HG03520 (cell line): ENCODE results near the gene VSTM2A.
"Not testable (repeated sequence)": the region's sequence is repeated elsewhere in the genome, so short reads cannot be mapped to it uniquely, and the experiment has no call there.

Experiments used
- ATAC-seq: cut with Tn5 transposase; IDR thresholded peaks from one replicate; pipeline ENCODE4 v1.9.1; 2021; ENCODE audit warnings: mild to moderate bottlenecking, moderate library complexity; ENCODE audit not compliant: unreplicated experiment

The VSTM2A gene, protein sequence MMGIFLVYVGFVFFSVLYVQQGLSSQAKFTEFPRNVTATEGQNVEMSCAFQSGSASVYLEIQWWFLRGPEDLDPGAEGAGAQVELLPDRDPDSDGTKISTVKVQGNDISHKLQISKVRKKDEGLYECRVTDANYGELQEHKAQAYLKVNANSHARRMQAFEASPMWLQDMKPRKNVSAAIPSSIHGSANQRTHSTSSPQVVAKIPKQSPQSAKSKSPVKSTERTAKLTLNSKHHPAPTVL

DNA sequence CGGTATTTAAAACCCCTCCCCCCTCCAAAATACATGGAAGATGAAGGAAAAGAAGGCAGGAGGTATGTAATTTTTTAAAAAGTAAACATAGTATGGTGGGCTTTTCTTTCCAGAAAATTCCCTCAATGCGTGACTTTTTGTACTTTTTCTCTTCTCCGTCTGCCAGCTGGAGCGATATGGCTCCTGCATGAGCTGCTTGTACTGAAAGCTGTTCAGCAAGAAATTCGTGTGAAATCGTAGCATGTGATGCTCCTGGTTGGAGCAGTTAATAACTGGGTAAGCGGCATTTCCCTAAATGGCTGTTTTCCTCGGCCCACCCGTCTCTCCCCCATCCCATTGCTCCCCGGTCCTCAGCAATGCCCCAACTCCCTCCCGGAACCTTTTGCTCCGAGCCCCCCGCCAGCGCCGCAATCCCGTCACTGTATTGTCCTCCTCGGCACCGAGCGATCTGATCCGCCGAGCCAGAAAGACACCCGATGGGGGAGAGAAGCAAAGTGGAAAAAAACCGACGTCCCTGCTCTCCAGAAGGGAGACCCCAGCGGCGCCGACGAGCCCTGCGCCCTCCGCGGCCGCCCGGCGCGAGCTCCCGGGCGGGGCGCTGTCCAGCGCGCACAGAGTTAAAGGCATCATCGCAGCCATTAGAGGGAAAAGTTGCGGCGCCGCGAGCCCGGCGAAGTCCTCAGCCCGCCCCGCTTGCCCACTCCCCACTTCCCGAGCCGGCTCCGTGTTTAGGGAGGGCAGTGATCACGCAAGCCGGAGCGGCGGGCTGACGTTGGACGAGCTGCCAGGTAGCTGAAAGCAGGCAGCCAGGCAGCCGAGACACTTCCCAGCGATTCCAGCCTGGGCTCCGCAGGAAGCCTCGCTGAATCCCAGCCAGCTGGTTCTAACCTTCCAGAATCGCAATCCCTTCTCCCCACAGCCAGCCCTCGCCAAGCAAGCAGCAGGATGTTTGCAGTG lies at the start of gene VSTM2A:
TSS of gene VSTM2A (plus strand) at position 707 of the 957 bp plus-strand sequence. CDS start 356 bp downstream, outside the sequence.
- ATAC-seq = no peak

DNA sequence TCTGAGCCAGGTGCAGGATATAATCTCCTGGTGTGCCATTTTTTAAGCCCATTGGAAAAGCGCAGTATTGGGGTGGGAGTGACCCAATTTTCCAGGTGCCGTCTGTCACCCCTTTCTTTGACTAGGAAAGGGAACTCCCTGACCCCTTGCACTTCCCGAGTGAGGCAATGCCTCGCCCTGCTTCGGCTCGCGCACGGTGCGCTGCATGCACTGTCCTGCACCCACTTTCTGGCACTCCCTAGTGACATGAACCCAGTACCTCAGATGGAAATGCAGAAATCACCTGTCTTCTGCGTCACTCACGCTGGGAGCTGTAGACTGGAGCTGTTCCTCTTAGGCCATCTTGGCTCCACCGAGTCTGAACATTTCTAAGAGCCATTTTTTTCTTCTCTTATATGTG lies 37.6 kb upstream of the VSTM2A start:
- not testable (repeated sequence) for ATAC-seq

DNA sequence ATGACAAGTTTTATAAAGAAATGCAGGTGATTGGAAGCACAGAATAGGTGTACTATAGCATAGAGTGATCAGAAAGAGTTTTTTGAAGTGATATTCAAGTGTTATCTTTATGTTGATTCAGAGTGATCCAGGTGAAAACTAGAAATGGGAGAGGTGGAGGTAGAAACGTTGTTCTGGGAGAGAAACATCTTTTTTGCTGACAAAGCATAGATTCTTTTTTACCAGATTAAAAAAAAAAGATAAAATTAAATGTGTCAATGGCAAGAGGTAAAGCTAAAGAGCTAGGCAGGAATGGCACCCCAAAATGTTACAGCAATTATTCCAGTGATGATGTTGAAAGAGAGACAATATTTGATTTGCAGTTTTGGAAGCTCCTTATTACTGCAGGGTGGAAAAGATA lies 12.6 kb upstream of the VSTM2A start:
- no peak for ATAC-seq

DNA sequence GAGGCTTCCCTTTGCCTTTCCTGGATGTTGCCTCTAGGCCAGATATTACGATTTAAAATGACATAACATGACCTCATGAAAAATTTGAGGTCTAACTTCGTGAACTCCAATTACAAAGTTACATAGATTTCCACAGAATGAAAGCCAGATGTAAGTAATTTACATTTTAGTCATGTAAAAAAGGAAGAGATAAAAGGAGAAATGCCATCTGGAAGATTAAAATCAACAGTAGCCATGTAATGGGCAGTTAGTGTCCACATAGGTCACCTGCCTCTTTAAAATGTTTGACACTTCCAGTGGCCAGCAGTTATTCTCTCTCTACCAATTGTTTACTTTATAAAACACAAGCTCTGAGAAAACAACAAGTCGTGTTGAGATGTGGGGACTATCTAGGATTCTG lies 4.1 kb upstream of the VSTM2A start:
- no peak for ATAC-seq

DNA sequence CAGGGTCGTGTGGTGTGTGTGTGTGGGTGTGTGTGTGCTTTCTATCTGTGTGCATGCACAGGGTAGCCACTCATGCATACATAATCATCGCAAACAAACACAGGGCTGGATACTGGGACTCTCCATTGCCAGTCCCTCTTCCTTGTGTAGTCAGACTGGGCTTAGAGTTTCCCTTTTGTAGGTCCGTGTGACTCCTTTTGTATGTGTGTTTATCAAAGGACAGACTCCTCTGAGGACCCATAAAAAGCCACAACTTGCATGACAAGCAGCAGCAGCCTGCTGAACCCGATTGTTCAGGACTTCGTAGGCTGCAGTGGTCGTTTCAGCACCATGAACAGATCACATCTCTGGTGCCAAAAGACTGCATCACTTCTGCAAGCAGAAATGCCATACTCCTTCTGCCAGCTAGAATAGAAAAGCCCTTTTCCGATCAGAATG lies 895 bp downstream of the VSTM2A start:
- ATAC-seq = no peak

DNA sequence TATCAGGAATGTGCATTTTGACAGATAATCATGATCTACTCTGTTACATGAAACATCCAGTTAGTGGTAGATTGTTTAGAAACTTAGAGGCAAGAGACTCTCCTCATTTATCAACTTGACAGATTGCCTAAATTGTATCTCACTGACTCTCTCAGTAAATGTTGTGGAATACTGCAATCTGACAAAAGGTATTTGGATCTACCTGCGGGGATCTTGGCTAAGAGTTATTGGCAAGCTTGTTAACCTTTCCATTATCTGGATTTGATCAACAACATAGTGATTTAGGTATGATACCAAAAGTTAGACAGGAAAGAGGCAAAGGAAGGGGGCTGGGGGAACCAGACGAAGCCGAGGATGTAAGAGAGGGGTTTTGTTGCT lies 2.0 kb downstream of the VSTM2A start:
- no peak for ATAC-seq

DNA sequence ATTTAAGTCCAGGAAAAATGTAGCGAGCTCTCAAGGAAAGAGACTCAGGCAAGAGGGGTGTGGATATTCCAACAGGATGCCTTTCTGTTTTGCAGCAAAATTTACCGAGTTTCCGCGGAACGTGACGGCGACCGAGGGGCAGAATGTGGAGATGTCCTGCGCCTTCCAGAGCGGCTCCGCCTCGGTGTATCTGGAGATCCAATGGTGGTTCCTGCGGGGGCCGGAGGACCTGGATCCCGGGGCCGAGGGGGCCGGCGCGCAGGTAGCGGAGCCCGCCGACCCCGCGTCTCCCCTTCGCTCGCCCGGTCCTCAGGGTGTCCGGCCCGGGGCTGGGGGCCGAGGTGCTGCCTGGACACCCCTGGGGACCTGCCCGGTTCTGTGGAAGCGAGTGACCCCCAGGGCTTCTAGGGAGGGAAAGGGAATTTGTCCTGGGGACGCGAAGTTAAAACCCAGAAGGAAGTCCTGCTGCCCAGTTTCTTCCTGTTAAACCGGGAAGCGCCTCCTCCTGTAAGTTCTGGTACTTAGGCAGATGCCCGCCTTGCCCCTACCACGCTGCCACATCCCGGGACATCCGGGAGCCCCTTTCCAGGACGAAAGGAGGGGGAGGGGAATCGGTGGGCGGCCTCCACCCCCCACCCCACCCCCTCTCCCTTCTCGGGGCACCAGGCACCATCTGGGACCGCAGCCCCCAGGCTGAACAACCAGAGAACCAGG lies 2.5 kb downstream of the VSTM2A start:
- no peak for ATAC-seq

DNA sequence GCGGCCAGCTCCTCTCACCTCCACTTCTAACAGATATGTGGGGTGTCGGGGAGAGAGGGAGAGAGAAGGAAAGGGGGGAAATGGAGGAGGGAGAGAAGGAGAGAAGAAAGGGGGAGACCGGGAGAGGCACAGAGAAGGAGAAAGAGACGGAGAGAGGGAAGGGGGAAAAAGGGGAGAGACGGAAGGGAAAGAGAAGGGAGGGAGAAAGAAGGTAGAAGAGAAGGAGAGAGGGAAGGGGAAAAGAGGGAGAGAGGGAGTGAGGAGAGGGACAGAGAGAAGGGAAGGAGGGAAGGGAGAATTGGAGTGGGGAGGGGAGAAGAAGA lies 3.0 kb downstream of the VSTM2A start:
- ATAC-seq = no peak

DNA sequence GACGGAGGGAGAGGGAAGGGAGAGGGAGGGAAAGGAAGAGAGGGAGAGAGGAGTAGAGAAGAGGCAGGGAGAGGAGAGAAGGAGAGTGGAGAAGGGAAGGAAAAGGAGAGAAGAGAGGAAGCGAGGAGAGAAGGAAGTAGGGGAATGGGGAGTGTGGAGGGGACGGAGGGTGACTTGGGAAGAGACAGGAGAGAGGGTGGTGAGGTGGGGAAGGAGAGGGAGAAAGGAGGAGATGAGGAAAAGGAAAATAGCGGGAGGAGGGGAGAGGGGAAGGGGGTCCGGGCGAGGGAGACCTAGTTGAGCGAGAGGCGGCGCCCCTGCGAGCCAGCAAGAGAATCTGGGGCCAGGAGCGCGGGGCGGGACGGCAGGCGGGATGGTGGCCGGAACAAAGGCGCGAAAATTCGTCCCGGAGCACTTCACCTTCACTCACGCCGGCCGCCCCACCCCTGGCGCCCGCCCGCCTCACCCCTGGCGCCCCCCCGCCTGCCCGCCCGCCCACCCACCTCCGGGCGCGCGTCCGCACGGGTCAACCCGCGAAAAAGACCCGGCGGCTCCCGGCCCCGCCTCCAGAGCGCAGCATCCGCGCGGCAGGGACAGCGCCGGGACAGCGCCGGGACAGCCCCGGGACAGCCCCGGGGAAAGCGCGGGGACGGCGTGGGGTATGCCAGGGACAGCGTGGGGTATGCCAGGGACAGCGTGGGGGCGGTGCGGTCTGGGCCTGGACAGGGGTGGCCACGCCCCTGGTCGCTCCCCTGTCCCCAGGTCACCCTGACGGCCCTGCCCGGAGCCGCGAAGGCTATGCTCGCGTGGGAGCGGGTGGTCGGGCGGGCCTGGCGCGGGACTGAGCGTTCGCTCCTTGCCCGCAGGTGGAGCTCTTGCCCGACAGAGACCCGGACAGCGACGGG lies 4.2 kb downstream of the VSTM2A start:
- no peak for ATAC-seq

DNA sequence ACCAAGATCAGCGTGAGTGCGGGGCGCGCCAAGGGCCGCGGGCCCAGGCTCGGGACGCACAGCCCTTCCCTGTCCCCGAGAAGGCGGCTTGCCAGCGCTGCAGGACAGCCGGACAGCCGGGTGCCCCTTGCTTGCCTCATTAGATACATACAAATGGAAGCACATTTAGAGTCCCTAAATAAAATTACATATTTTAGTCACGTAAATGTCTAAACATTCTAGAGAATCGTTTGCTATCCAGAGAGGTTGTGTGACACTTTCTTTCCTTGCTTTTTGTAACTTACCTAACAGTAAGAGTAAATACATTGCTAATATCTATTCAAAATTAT lies 4.8 kb downstream of the VSTM2A start:
- ATAC-seq = no peak

DNA sequence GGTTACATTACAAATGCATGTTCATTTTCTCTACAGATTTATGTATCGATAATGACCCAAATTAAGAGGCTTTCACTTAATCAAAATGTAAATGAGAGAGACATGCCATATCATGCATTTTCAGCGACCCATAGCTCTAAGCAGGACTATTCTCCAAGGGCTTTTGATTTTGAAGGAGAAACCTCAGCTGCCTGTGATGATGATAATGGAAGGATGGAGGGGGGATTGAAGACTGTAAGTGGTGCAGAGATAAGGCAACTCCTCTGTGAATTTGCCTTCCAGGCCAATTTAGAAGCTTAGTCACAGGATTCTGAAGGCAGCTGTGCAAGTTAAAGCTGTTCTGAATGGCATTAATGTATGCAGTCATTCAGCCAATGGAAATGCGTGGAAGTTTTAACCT lies 8.3 kb downstream of the VSTM2A start:
- ATAC-seq = no peak

DNA sequence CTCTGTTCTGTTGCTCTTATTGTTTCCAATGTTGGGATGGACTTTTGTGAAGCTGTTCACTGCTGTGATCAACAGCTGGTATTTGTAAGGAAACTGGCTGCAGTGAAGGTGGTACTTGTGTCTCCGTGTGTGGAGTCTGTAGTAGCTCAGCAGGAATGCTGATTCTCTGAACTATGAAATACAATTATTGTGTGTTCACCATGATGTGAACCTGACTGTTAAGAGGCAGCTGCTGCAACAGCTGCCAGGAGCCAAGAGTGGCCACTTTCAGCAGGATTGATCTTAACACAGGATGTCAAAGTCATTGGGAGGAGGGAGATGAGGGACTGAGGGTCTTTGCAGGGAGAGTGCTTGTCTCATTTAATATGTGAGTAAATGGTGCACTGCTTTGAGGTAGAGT lies 13.9 kb downstream of the VSTM2A start:
- no peak for ATAC-seq

DNA sequence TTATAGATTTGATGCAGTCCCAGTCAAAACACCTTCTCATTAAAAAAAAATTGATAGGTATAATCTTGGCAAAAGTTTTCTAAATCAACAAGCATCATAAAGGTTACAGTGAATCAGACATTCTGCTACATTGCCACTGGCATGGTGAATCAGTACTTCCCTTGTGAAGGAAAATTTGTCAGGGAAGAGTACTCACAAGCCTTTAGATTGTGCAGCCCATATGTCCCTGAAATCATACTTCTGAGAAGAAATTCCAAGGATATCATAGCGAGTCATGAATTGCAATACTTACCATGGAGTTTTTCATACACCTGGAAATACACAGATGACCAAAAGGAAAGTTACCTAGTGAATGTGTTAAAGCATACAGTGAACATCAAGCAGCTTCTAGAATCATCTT lies 17.2 kb downstream of the VSTM2A start:
- ATAC-seq = no peak

DNA sequence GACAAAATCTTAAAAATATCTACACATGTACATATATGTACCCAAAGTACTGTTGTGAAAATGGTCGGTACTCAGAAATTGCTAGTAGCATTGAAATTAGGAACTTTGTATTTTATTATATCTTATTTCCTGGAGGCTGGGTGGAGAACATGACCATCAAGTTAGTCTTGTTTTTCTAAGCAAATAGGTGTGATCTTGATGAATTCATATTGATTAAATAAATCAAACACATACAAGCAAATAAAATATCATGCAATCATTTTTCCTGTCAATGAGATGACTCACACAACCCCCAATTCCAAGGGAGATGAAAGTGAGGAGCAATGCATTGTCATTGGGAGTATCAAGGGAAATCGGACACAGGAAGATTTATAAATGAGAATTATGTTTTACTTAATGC lies 18.0 kb downstream of the VSTM2A start:
- no peak for ATAC-seq

DNA sequence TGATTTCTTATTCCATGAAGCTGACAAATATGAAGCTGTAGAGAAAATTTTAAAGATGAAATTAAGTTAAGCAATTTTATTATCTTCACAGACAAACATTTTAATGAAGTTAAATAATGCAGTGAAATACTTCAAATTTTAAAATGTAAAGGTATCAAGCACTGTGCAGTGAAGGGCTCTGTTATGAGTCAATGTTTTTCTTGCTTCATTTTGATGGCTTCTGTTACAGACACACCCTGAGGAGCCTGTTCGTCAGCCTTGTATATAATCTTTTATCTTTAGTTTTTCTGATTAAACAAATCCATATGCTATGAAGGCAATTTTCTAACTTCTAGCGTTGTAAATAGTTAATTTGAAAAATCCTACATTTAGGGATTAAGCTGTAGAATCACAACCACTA lies 18.5 kb downstream of the VSTM2A start:
- ATAC-seq = no peak

DNA sequence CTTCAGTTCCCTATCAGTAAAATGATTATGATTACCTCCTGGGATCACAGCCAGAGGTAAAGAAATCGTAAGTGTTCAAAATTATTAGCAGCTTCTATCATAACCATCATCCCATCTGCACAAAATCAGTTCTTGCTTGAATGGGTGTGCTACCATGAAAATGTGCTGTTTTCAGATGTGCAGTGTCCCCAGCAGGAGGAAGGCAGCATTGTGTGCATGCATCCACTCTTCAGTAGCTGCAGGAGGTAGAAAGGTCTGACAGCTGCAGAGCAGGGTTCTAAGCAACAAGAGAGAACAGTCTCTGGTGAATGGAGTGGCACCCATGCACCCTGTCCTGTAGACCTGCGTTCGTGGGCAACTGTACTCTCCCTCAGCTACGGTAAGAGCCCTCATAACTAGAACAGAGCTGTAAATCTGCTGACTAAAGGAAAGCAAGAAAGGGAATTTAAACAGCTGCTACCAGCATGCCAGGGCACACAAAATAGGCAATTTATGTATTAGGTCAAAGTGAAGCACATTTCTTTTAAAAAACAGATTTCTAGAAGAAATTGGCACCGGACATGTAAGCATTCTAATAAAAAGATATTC lies 21.2 kb downstream of the VSTM2A start:
- no peak for ATAC-seq

DNA sequence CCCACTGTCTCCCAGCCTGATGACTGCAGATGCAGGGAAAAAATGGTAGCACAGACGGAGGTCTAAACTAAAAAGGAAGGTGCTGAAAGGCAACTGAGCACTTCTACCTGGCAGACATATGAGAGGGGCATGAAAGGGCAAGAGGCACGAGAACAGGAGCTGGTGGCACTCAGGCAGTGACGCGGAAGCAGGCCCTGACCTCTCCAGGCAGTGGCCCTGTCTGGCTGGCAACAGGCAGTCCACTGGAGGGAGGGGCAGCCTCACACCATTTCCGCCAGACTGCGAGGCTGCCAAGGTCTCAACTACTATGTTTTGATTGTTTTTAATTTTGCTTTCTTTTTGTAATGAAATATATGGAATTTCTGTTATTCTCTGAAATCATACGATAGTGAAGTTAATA lies 23.3 kb downstream of the VSTM2A start:
- no peak for ATAC-seq

DNA sequence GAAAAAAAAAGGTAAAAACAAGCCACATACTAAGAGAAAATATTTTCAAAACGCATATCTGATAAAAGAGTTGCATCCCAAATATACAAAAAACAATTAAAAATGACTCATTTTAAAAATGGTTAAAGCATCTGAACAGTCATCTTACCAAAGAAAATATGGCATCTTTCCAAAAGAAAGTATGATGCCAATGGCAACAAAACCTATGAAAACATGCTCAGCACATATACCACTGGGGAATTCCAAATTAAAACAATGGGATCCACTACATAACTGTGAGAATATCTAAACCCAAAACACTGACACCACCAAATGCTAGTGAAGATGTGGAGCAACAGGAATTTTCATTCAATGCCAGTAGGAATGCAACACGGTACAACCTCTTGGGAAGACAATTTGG lies 39.3 kb downstream of the VSTM2A start:
- no peak for ATAC-seq

DNA sequence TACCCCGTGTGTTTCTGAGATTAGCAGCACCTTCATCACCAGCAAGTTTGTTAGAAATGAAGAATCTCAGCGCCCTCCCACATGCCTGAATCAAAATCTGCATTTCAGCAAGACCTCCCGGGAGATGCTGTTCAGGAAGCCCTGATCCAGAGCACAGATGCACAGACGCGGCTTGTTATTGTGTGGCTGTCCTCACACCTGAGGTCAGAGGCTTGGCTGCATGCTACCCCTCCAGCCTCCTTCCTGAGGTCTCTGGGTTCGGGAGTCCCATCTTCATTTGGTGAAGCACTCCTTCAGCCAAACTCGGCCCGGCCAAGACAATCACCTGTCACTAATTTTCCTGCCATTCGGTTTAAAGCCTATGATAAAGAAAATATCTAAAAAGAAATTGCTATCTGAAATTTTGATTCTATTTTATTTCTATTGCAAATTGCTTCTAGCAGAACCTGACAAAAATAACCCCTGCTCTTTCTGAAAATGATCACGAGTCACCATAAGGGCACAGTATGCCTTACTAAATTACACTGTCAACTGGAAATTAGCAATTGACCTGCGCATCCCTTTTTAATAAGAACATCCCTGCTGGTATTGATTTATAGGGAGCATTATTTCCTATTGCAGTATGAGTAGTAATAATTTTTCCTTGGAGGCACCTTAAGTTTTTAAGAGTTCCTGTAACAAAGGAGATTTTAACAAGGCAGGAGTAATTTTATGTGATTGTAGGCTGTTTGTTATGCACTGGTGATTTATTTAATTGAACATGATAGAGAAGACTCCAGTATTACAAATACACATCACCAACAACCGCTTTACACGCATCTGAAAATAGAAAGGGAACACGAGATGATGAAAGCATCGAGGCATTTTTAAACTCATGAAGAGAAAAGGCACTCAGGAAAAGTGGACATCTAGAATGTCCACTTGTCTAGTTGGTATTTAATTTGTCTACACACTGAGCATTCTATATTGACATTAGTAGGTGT lies 49.5 kb downstream of the VSTM2A start:
- no peak for ATAC-seq
